K562 (cell line): ENCODE measurements around the gene HCRTR1. TPM values are rescaled to one million over a fixed set of nuclear protein-coding genes. Genes with fewer than 3 reads are reported as not detected.

Source experiments
- ATAC-seq: fragments of 200-7000 bp; cut with Tn5 transposase; 3 replicates; pipeline ENCODE4 v1.9.1; 2020; ENCODE audit warnings: moderate library complexity
- BruUV-seq: library from RNA; stranded (reverse); fragments of 400-500 nt; replicated peaks from 2 replicates; lab custom pipeline; 2021; lab: Mats Ljungman, UMichigan
- CTCF ChIA-PET: fragments of 300-600 bp; formaldehyde crosslinking; extraction: SDS; loops from one replicate; lab custom pipeline; 2021; ENCODE audit warnings: low intra/inter-chr PET ratio; lab: Yijun Ruan, JAX
- POLR2A ChIA-PET: fragments of 300-600, 350-650 bp; sonication (Branson Sonifier 250); formaldehyde crosslinking; extraction: SDS; loops from one replicate; lab custom pipeline; 2021; ENCODE audit warnings: antibody characterized with exemption, inconsistent platforms; lab: Yijun Ruan, JAX
- DNase-seq, 4 experiments: peaks; one replicate each; pipeline versions ENCODE4 v3.0.0 to v3.0.0-alpha.2; 2011 to 2018; ENCODE audit warnings: low spot score in 3 of 4, mixed read lengths in 3 of 4; ENCODE audit errors: extremely low read depth in 1 of 4
- FAIRE-seq: peaks from 2 replicates; lab custom pipeline; 2011; peaks lifted over from hg19 to GRCh38; lab: Jason Lieb, UNC
- H2AFZ ChIP-seq: 2 replicates; pipeline ENCODE4 v1.6.0; 2011; ENCODE audit warnings: low read depth, low read length, control low read depth, inconsistent platforms
- H3K27ac ChIP-seq: fragments of 200-600 bp; 3 replicates; pipeline ENCODE4 v1.8.0; 2011; ENCODE audit warnings: low read depth, mild to moderate bottlenecking, control low read depth, inconsistent platforms, low read length, moderate library complexity, mixed read lengths; ENCODE audit errors: extremely low read depth
- H3K27me3 ChIP-seq, 2 experiments: fragments of 300-600 bp in 1 of 2; 2 replicates in 1 of 2; 3 replicates in 1 of 2; pipeline versions ENCODE4 v1.6.0 to v1.8.0; 2011; ENCODE audit warnings: inconsistent platforms in 2 of 2, low read length in 2 of 2, mild to moderate bottlenecking in 1 of 2, mixed read lengths in 1 of 2, moderate library complexity in 1 of 2; ENCODE audit not compliant: control insufficient read depth in 2 of 2, insufficient read depth in 2 of 2
- H3K36me3 ChIP-seq: fragments of 300-600 bp; 3 replicates; pipeline ENCODE4 v1.8.0; 2011; ENCODE audit warnings: mild to moderate bottlenecking, low read length, inconsistent platforms; ENCODE audit not compliant: control insufficient read depth, insufficient read depth
- H3K4me1 ChIP-seq, 2 experiments: fragments of 200-600 bp in 1 of 2; replicated peaks in 1 of 2; 2 replicates in 1 of 2; 3 replicates in 1 of 2; pipeline versions ENCODE4 v1.5.1 to v1.8.0; 2011; ENCODE audit warnings: inconsistent platforms in 2 of 2, low read length in 2 of 2, mild to moderate bottlenecking in 1 of 2, mixed read lengths in 1 of 2, moderate library complexity in 1 of 2; ENCODE audit not compliant: control insufficient read depth in 2 of 2, insufficient read depth in 2 of 2
- H3K4me2 ChIP-seq: 2 replicates; pipeline ENCODE4 v1.6.1; 2011; ENCODE audit warnings: low read length, control low read depth, inconsistent platforms, mixed read lengths; ENCODE audit not compliant: insufficient read depth
- H3K4me3 ChIP-seq: fragments of 200-600 bp; sonication (generic), shearing (Covaris generic); 2 replicates; pipeline ENCODE4 v1.5.1; 2016; ENCODE audit warnings: control low read depth, inconsistent platforms
- H3K79me2 ChIP-seq: fragments of 200-600 bp; 3 replicates; pipeline ENCODE4 v1.8.0; 2011; ENCODE audit warnings: low read length, inconsistent platforms; ENCODE audit not compliant: control insufficient read depth, insufficient read depth
- H3K9ac ChIP-seq, 2 experiments: 2 replicates each; pipeline versions ENCODE4 v1.6.0 to v1.6.1; 2011; ENCODE audit warnings: low read depth in 2 of 2, low read length in 2 of 2, control low read depth in 1 of 2, inconsistent platforms in 1 of 2, mild to moderate bottlenecking in 1 of 2, mixed read lengths in 1 of 2; ENCODE audit not compliant: insufficient read depth in 1 of 2
- H3K9me1 ChIP-seq: one replicate; pipeline ENCODE4 v1.6.0; 2011; ENCODE audit warnings: inconsistent platforms, mild to moderate bottlenecking, low read length, moderate library complexity; ENCODE audit not compliant: control insufficient read depth, insufficient read depth
- H3K9me3 ChIP-seq: replicated peaks from 2 replicates; pipeline ENCODE4 v1.5.1; 2011; ENCODE audit warnings: low read depth, low read length, inconsistent platforms; ENCODE audit not compliant: control insufficient read depth, insufficient read depth
- H4K20me1 ChIP-seq: replicated peaks from 2 replicates; pipeline ENCODE4 v1.6.1; 2011; ENCODE audit warnings: low read length, inconsistent platforms, mixed read lengths; ENCODE audit not compliant: control insufficient read depth, insufficient read depth
- CBFA2T3 ChIP-seq: fragments of 450-650 bp; IDR thresholded peaks from 2 replicates; pipeline ENCODE4 v1.6.1; 2017
- GABPA ChIP-seq: fragments of 200-800 bp; sonication (Bioruptor generic); conservative IDR thresholded peaks from 2 replicates; pipeline ENCODE4 v1.6.1; 2016; ENCODE audit warnings: low read depth, missing genetic modification characterization, missing compliant biosample characterization
- SAFB ChIP-seq: fragments of 200-400 bp; formaldehyde crosslinking; IDR thresholded peaks from 2 replicates; pipeline ENCODE4 v1.6.1; 2017; ENCODE audit warnings: low read depth, low read length, borderline replicate concordance
- TEAD4 ChIP-seq, 2 experiments: sonication (generic) in 1 of 2; formaldehyde crosslinking in 1 of 2; IDR thresholded peaks; 2 replicates each; pipeline versions ENCODE4 v1.6.1 to v1.8.0; 2012 to 2022; ENCODE audit warnings: borderline replicate concordance in 1 of 2, inconsistent platforms in 1 of 2, low read length in 1 of 2, mild to moderate bottlenecking in 1 of 2, missing genetic modification reagents in 1 of 2
- ZNF12 ChIP-seq: sonication (generic); formaldehyde crosslinking; IDR thresholded peaks from 2 replicates; pipeline ENCODE4 v1.4.0; 2020; ENCODE audit warnings: mild to moderate bottlenecking, missing genetic modification reagents
- ZNF551 ChIP-seq: fragments of 250-450 bp; sonication (Bioruptor Pico); IDR thresholded peaks from 2 replicates; pipeline ENCODE4 v1.5.0; 2021; ENCODE audit warnings: mild to moderate bottlenecking, moderate library complexity
- WGBS: fragments of 100-300 bp; shearing (Covaris generic); methylation state at CpG from one replicate; pipeline ENCODE4 v1.1.6; 2016; ENCODE audit warnings: low coverage, mixed read lengths; ENCODE audit not compliant: insufficient coverage; ENCODE audit errors: missing lambda C conversion rate; 5-methylcytosine and 5-hydroxymethylcytosine counted together
- in situ Hi-C: fragments of 300-500 bp; cut with MboI; formaldehyde crosslinking; loops from 4 replicates; pipeline ENCODE4 v1.15.0; 2018; ENCODE audit warnings: inconsistent platforms, mixed read lengths
- intact Hi-C: fragments of 100-400 bp; cut with micrococcal nuclease; formaldehyde crosslinking; loops from 2 replicates; pipeline ENCODE4 v1.14.2; 2022
- polyA plus RNA-seq, 8 experiments: library from polyadenylated mRNA; depleted of rRNA in 4 of 8; stranded (reverse) in 5 of 8; unstranded in 3 of 8; fragments of >200 nt; fragmentation: Nextera tagmentation in 2 of 8; fragmentation: Illumina TruSeq in 1 of 8; extraction: Ambion mirVana in 2 of 8; extraction: Trizol in 1 of 8; gene quantifications; 2 replicates each; pipeline versions ENCODE4 v1.2.1 to v1.2.3, GENCODE V29; 2011 to 2014; ENCODE audit warnings: inconsistent platforms in 1 of 8, missing spikeins in 1 of 8
- total RNA-seq, 7 experiments: library from RNA; depleted of rRNA in 6 of 7; stranded (reverse); fragments of >200 nt in 6 of 7; fragmentation: Illumina TruSeq in 2 of 7; extraction: Trizol in 2 of 7; gene quantifications; 2 replicates each; pipeline versions ENCODE4 v1.2.1 to v1.2.3, GENCODE V29; 2011 to 2021; ENCODE audit warnings: low replicate concordance in 1 of 7
- TF ChIP-seq, protein P1 (sequence below): sonication (generic); formaldehyde crosslinking; IDR thresholded peaks from 2 replicates; pipeline ENCODE4 v1.8.0; 2022; ENCODE audit warnings: mild to moderate bottlenecking, missing genetic modification reagents, borderline replicate concordance

Gene HCRTR1
- total and polyA plus RNA-seq, 9 of the 15 experiments (the other 6 are each of a cell fraction or from before 2014, with no cell fraction given) = not detected

DNA sequence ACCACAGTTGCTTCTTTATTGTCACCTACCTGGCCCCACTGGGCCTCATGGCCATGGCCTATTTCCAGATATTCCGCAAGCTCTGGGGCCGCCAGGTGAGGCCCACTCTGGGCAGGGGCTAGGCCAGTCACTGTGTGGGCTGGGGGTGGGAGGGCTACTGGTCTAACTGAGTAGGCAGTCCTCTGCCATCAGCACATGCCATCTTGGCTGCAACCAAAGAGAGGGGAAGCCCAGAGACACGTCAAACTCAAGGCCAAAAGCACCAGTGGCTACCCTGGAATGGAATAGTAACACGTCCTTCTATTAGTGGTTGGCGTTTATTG, 4.0 kb downstream of the HCRTR1 start:
- H3K27ac ChIP-seq = no peak overlapping the region
- in situ Hi-C loops = no loop called here
- FAIRE-seq = no peak

More for the DNA sequence above, 4.0 kb downstream of the HCRTR1 start:
- H3K9ac ChIP-seq = no peak overlapping the region
- H2AFZ ChIP-seq = no peak overlapping the region
- no peaks in the 10 kb centered on the region for H3K9me3 ChIP-seq
- no peaks in the 10 kb centered on the region for H3K79me2 ChIP-seq
- no peaks in the 10 kb centered on the region for H3K9me1 ChIP-seq
- WGBS = 51% methylated on average over 5 of the region's 5 CpGs
- ChIA-PET CTCF (no interaction called here), POLR2A (no interaction called here)
- H3K4me1 ChIP-seq = peaks cover 0 to 19% of the 10 kb centered on the region in 2 experiments; a peak in 2 of 5 replicates
- DNase-seq (no peak), ATAC-seq (no peak)
- peaks cover 15% of the 10 kb centered on the region for H4K20me1 ChIP-seq
- H3K27me3 ChIP-seq = peaks cover 20 to 35% of the 10 kb centered on the region in 2 experiments
- H3K4me2 ChIP-seq = no peak overlapping the region
- no peak overlapping the region for H3K4me3 ChIP-seq
- intact Hi-C loops = no loop called here
- H3K36me3 ChIP-seq = no peaks in the 10 kb centered on the region
- TF ChIP-seq, protein P1, sequence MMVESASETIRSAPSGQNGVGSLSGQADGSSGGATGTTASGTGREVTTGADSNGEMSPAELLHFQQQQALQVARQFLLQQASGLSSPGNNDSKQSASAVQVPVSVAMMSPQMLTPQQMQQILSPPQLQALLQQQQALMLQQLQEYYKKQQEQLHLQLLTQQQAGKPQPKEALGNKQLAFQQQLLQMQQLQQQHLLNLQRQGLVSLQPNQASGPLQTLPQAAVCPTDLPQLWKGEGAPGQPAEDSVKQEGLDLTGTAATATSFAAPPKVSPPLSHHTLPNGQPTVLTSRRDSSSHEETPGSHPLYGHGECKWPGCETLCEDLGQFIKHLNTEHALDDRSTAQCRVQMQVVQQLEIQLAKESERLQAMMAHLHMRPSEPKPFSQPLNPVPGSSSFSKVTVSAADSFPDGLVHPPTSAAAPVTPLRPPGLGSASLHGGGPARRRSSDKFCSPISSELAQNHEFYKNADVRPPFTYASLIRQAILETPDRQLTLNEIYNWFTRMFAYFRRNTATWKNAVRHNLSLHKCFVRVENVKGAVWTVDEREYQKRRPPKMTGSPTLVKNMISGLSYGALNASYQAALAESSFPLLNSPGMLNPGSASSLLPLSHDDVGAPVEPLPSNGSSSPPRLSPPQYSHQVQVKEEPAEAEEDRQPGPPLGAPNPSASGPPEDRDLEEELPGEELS (CRISPR knock-in tag) = no peak
- TF ChIP-seq GABPA (no peak), CBFA2T3 (no peak), ZNF551 (CRISPR knock-in tag) (no peak), SAFB (no peak), TEAD4 (IDR thresholded peaks at IDR 0.05; ENCODE audit: low read length) (no peak), TEAD4 (CRISPR knock-in tag; IDR thresholded peaks at IDR 0.05; ENCODE audit: borderline replicate concordance) (no peak), ZNF12 (CRISPR knock-in tag) (no peak)
- TF ChIP-seq, all 486 proteins: peak for 0
- no TSS peak for BruUV-seq
